GM10248 (cell line): ENCODE results near the gene CADM2.

ENCODE experiments used
- CTCF ChIA-PET: fragments of 300-600 bp; sonication (Branson Sonifier 250); formaldehyde crosslinking; extraction: SDS; loops from one replicate; lab custom pipeline; 2021; ENCODE audit warnings: antibody characterized with exemption; lab: Yijun Ruan, JAX
- POLR2A ChIA-PET: fragments of 350-650 bp; sonication (Branson Sonifier 250); formaldehyde crosslinking; extraction: SDS; loops from one replicate; lab custom pipeline; 2020; ENCODE audit warnings: antibody characterized with exemption; lab: Yijun Ruan, JAX
- DNase-seq: peaks from one replicate; pipeline ENCODE4 v3.0.0; 2012; ENCODE audit errors: extremely low spot score
- CTCF ChIP-seq: IDR thresholded peaks from 2 replicates; pipeline ENCODE4 v1.5.1; 2012; ENCODE audit warnings: mild to moderate bottlenecking, low read depth; ENCODE audit errors: extremely low read depth, missing control alignments, control extremely low read depth

The CADM2 gene

GRCh38 chr3:85337895-85338294 is 379.1 kb downstream of the CADM2 start:
- POLR2A ChIA-PET = no interaction called here
- CTCF ChIA-PET = no interaction called here
- no peak for TF ChIP-seq CTCF
- no peak for DNase-seq

- DNase-seq = no peak
- TF ChIP-seq CTCF = no peak
- ChIA-PET POLR2A (no interaction called here), CTCF (no interaction called here)
Observed at GRCh38 chr3:85342915-85343314, 384.1 kb downstream of the CADM2 start.

GRCh38 chr3:85355572-85355971 is 396.8 kb downstream of the CADM2 start:
- POLR2A ChIA-PET = no interaction called here
- no peak for TF ChIP-seq CTCF
- DNase-seq = no peak
- CTCF ChIA-PET = interaction anchor here (0.9 to 1.4 kb wide), 4 partner anchors 10 to 30 kb away, joined by 3 read pairs; no protein-coding TSS in a partner anchor

- ChIA-PET POLR2A (no interaction called here), CTCF (interaction anchor here (0.6 to 2.8 kb wide), 3 partner anchors 10 to 814 kb away, joined by 3 to 20 read pairs (median 5); no protein-coding TSS in a partner anchor)
- TF ChIP-seq CTCF = peak; percentile 47
- DNase-seq = peak; percentile 3
Observed at GRCh38 chr3:85360742-85361387, 402.1 kb downstream of the CADM2 start.

GRCh38 chr3:85364296-85364909 is 405.6 kb downstream of the CADM2 start:
- ChIA-PET CTCF (no interaction called here), POLR2A (no interaction called here)
- TF ChIP-seq CTCF = no peak
- no peak for DNase-seq

GRCh38 chr3:85370341-85370740 is 411.6 kb downstream of the CADM2 start:
- TF ChIP-seq CTCF = no peak
- ChIA-PET CTCF (no interaction called here), POLR2A (no interaction called here)
- no peak for DNase-seq
